ENCODE results near the gene CCDC85C.

DNA sequence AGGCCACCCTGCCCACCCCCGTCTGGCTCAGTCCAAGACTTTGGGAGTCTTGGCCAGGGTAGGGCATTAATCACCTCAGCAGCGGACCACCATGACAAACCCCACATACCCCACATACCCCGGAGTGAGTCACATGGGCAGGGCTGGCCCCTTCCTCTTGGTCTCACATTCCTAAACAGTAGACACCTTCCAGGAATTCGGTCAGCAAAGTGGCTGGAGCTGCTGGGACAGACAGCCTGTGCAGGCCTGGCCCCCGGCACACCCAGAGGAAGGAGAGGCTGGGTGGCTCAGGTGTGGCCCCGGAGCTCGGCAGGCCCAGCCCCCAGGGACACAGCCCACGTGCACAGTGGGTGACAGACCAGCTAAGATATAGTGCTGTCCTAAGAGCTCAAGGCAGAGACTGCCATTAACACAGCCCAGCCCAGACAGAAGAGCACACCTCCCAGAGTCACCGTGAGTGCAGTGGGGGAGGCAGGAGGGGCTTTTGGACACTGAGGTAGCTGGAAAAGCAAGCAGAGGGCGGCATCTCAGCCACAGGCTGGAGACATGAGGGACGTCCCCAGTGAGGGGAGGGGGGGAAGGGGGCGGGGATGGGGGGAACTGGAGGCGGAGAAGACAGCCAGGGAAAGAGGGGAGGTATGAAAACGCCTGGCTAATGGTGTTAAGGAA, 24.0 kb downstream of the CCDC85C start:
- TF ChIP-seq POLR2A (IDR thresholded peaks at IDR 0.05) (no peak), CTCF (IDR thresholded peaks at IDR 0.05) (no peak)
